ENCODE results near the gene ALCAM.
"Not testable (repeated sequence)": the region's sequence is repeated elsewhere in the genome, so short reads cannot be mapped to it uniquely, and the experiment has no call there.

Gene ALCAM

GRCh38 chr3:105385819-105386508 is 19.3 kb downstream of the ALCAM start:
- DNase-seq (ENCODE audit: low read depth): no peak
- no peak overlapping the region for H3K4me3 ChIP-seq (ENCODE audit: low read depth, low read length)

GRCh38 chr3:105387122-105387751 is 20.5 kb downstream of the ALCAM start:
- no peak overlapping the region for H3K4me3 ChIP-seq (ENCODE audit: low read depth, low read length)
- DNase-seq (ENCODE audit: low read depth): no peak

- DNase-seq (ENCODE audit: low read depth): no peak
- no peak overlapping the region for H3K4me3 ChIP-seq (ENCODE audit: low read depth, low read length)
Measured at GRCh38 chr3:105388176-105388575, 21.5 kb downstream of the ALCAM start.

GRCh38 chr3:105389759-105390158 is 23.1 kb downstream of the ALCAM start:
- not testable (repeated sequence) for DNase-seq (ENCODE audit: low read depth); H3K4me3 ChIP-seq (ENCODE audit: low read depth, low read length)

- not testable (repeated sequence) for H3K4me3 ChIP-seq (ENCODE audit: low read depth, low read length); DNase-seq (ENCODE audit: low read depth)
Measured at GRCh38 chr3:105392598-105392997, 25.9 kb downstream of the ALCAM start.

GRCh38 chr3:105394177-105394576 is 27.5 kb downstream of the ALCAM start:
- no peak overlapping the region for H3K4me3 ChIP-seq (ENCODE audit: low read depth, low read length)
- peak; percentile 68 for DNase-seq (ENCODE audit: low read depth)

GRCh38 chr3:105397974-105398373 is 31.3 kb downstream of the ALCAM start:
- no peak for DNase-seq (ENCODE audit: low read depth)
- H3K4me3 ChIP-seq (ENCODE audit: low read depth, low read length): no peak overlapping the region

- no peak for DNase-seq (ENCODE audit: low read depth)
Measured at GRCh38 chr3:105398437-105398836, 31.7 kb downstream of the ALCAM start.

GRCh38 chr3:105399062-105399461 is 32.4 kb downstream of the ALCAM start:
- DNase-seq (ENCODE audit: low read depth): no peak
- no peak overlapping the region for H3K4me3 ChIP-seq (ENCODE audit: low read depth, low read length)

More at GRCh38 chr3:105398437-105398836, 31.7 kb downstream of the ALCAM start:
- H3K4me3 ChIP-seq (ENCODE audit: low read depth, low read length): no peak overlapping the region

- no peak for DNase-seq (ENCODE audit: low read depth)
- no peak overlapping the region for H3K4me3 ChIP-seq (ENCODE audit: low read depth, low read length)
Measured at GRCh38 chr3:105399611-105400010, 32.9 kb downstream of the ALCAM start.

- DNase-seq (ENCODE audit: low read depth): no peak
- H3K4me3 ChIP-seq (ENCODE audit: low read depth, low read length): no peak overlapping the region
Measured at GRCh38 chr3:105401254-105401653, 34.5 kb downstream of the ALCAM start.

GRCh38 chr3:105401691-105402149 is 35.0 kb downstream of the ALCAM start:
- no peak overlapping the region for H3K4me3 ChIP-seq (ENCODE audit: low read depth, low read length)
- no peak for DNase-seq (ENCODE audit: low read depth)

GRCh38 chr3:105402287-105402801 is 35.6 kb downstream of the ALCAM start:
- DNase-seq (ENCODE audit: low read depth): no peak
- no peak overlapping the region for H3K4me3 ChIP-seq (ENCODE audit: low read depth, low read length)

GRCh38 chr3:105403034-105403433 is 36.3 kb downstream of the ALCAM start:
- DNase-seq (ENCODE audit: low read depth); H3K4me3 ChIP-seq (ENCODE audit: low read depth, low read length): not testable (repeated sequence)

- no peak for DNase-seq (ENCODE audit: low read depth)
- no peak overlapping the region for H3K4me3 ChIP-seq (ENCODE audit: low read depth, low read length)
Measured at GRCh38 chr3:105406268-105406667, 39.6 kb downstream of the ALCAM start.

GRCh38 chr3:105409364-105409763 is 42.7 kb downstream of the ALCAM start:
- DNase-seq (ENCODE audit: low read depth): no peak
- H3K4me3 ChIP-seq (ENCODE audit: low read depth, low read length): no peak overlapping the region

GRCh38 chr3:105413343-105413887 is 46.7 kb downstream of the ALCAM start:
- DNase-seq (ENCODE audit: low read depth): no peak
- no peak overlapping the region for H3K4me3 ChIP-seq (ENCODE audit: low read depth, low read length)

- H3K4me3 ChIP-seq (ENCODE audit: low read depth, low read length): no peak overlapping the region
- no peak for DNase-seq (ENCODE audit: low read depth)
Measured at GRCh38 chr3:105414841-105415240, 48.1 kb downstream of the ALCAM start.

GRCh38 chr3:105415951-105416350 is 49.2 kb downstream of the ALCAM start:
- DNase-seq (ENCODE audit: low read depth): no peak
- no peak overlapping the region for H3K4me3 ChIP-seq (ENCODE audit: low read depth, low read length)

GRCh38 chr3:105417525-105418289 is 51.0 kb downstream of the ALCAM start:
- no peak overlapping the region for H3K4me3 ChIP-seq (ENCODE audit: low read depth, low read length)
- DNase-seq (ENCODE audit: low read depth): peak; percentile 19

All from skeletal muscle cell (primary cell).